ENCODE measurements around the gene CELA2B. TPM values are rescaled to one million over a fixed set of nuclear protein-coding genes. Genes with fewer than 3 reads are reported as not detected.

CELA2B gene
- total and polyA plus RNA-seq, 2 of the 8 experiments (the other 6 are each of a cell fraction or from before 2014, with no cell fraction given), result not detected

DNA sequence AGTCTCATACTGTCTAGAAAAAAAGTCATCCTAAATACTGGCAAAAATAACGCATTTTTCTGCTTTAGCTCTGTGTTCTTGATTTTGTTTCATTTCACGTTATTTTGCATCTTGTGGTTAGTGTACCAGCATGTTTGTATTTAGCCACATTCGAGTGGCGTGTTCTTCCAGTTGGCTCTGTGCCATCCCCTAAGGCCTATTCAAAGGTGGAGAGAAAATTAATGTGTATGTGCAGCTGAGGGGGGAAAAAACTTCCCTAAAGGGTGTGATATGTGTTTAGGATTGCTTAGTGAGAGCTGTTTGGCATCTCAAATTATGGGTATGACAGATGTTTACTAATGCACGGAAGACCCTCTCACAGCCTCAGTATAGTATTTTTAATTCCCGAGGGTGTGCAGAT, 62.9 kb downstream of the CELA2B start:
- no peaks in the 10 kb centered on the region for H3K79me1 ChIP-seq (ENCODE audit: low read depth, low read length)
- H2BK5ac ChIP-seq (ENCODE audit: low read depth, low read length), result no peak overlapping the region
- no peak for FAIRE-seq
- no peaks in the 10 kb centered on the region for H3K9me3 ChIP-seq (ENCODE audit: insufficient read depth in 2 of 2, low read depth in 1 of 2, low read length in 1 of 2)
- no peak overlapping the region for H3K56ac ChIP-seq (replicated peaks; ENCODE audit: insufficient read length, low read depth, low read length)
- no peak overlapping the region for H3K27ac ChIP-seq (ENCODE audit: low read depth, low read length)
- H3K79me2 ChIP-seq (ENCODE audit: control insufficient read depth in 1 of 2, insufficient read depth in 2 of 2, low read length in 2 of 2), result no peaks in the 10 kb centered on the region
- 91% methylated on average over 6 of the region's 6 CpGs; no CpG with 5 or more reads in 1 of the 2 experiments for WGBS, 2 experiments (ENCODE audit: extremely low coverage in 1 of 2, insufficient coverage in 1 of 2, insufficient read length in 1 of 2, insufficient replicate concordance in 2 of 2, low coverage in 1 of 2, low lambda C conversion rate in 2 of 2, missing lambda C conversion rate in 1 of 2)
- no peak overlapping the region for H2BK15ac ChIP-seq (ENCODE audit: low read length)
- ChIA-PET CTCF (ENCODE audit: partially characterized antibody) (no interaction called here), POLR2A (ENCODE audit: partially characterized antibody) (interaction anchor here (1.2 kb wide), 1 partner anchor 12 kb away, joined by 3 read pairs; the partner anchor contains the start of gene DNAJC16)
- H3K27me3 ChIP-seq (replicated peaks in 1 of 4; ENCODE audit: control insufficient read depth in 3 of 4, extremely low read depth in 1 of 4, insufficient read depth in 3 of 4, low read length in 3 of 4), result no peaks in the 10 kb centered on the region
- H3K18ac ChIP-seq (ENCODE audit: extremely low read depth, low read length), result no peak overlapping the region
- no peak overlapping the region for H4K91ac ChIP-seq (replicated peaks; ENCODE audit: insufficient read length, low read length)
- H4K20me1 ChIP-seq (replicated peaks in 1 of 2; ENCODE audit: control insufficient read depth in 1 of 2, insufficient read depth in 2 of 2, low read length in 2 of 2), result no peaks in the 10 kb centered on the region
- no peak overlapping the region for H4K5ac ChIP-seq (ENCODE audit: insufficient read length, low read depth, low read length)
- H2BK120ac ChIP-seq (replicated peaks; ENCODE audit: low read depth, low read length), result no peak overlapping the region
- no peak overlapping the region for H4K8ac ChIP-seq (ENCODE audit: extremely low read depth, insufficient read depth, low read length)
- H3K4me2 ChIP-seq (ENCODE audit: insufficient read depth in 1 of 2, low read depth in 2 of 2, low read length in 2 of 2), result no peak overlapping the region
- no peak overlapping the region for H3K23ac ChIP-seq (ENCODE audit: insufficient read length)
- H3K36me3 ChIP-seq (ENCODE audit: control insufficient read depth in 2 of 4, insufficient read depth in 4 of 4, low read length in 3 of 4), result peaks cover 2 to 61% (median 23%) of the 10 kb centered on the region in 4 experiments
- no peak overlapping the region for H2BK20ac ChIP-seq (ENCODE audit: low read length)
- H2AK5ac ChIP-seq (ENCODE audit: low read depth, low read length), result no peak overlapping the region
- H3K4ac ChIP-seq (replicated peaks; ENCODE audit: insufficient read length, low read depth, low read length), result no peak overlapping the region
- no peaks in the 10 kb centered on the region for H3K23me2 ChIP-seq (ENCODE audit: low read depth, low read length)
- H2BK12ac ChIP-seq (ENCODE audit: low read depth, low read length), result no peak overlapping the region
- TF ChIP-seq SP1 (IDR thresholded peaks at IDR 0.05; ENCODE audit: low read depth, low read length) (no peak), CTBP2 (IDR thresholded peaks at IDR 0.05; ENCODE audit: borderline replicate concordance, insufficient read depth, insufficient read length, low read length) (no peak), TAF1 (IDR thresholded peaks at IDR 0.05; ENCODE audit: low read depth, low read length) (no peak), POLR2A (IDR thresholded peaks at IDR 0.05; ENCODE audit: control extremely low read depth in 1 of 2, low read depth in 2 of 2, low read length in 2 of 2) (no peak), KDM5A (IDR thresholded peaks at IDR 0.05; ENCODE audit: low read length) (no peak), TCF12 (IDR thresholded peaks at IDR 0.05; ENCODE audit: low read depth, low read length) (no peak), SIN3A (conservative IDR thresholded peaks at IDR 0.05 in 1 of 2, IDR thresholded peaks at IDR 0.05 in 1 of 2; ENCODE audit: low read depth in 1 of 2, low read length in 2 of 2) (no peak), SP4 (IDR thresholded peaks at IDR 0.05; ENCODE audit: low read length) (no peak)
- TF ChIP-seq, protein P1, sequence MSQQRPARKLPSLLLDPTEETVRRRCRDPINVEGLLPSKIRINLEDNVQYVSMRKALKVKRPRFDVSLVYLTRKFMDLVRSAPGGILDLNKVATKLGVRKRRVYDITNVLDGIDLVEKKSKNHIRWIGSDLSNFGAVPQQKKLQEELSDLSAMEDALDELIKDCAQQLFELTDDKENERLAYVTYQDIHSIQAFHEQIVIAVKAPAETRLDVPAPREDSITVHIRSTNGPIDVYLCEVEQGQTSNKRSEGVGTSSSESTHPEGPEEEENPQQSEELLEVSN (IDR thresholded peaks at IDR 0.05), result no peak
- no peak overlapping the region for H2AFZ ChIP-seq (ENCODE audit: low read length)
- no peaks in the 10 kb centered on the region for H3K4me1 ChIP-seq (replicated peaks in 1 of 4; ENCODE audit: control insufficient read depth in 3 of 4, insufficient read depth in 4 of 4, low read length in 3 of 4)
- no peak overlapping the region for H3K9ac ChIP-seq (replicated peaks in 1 of 4; ENCODE audit: extremely low read depth in 1 of 4, low read depth in 3 of 4, low read length in 3 of 4)
- H3K4me3 ChIP-seq (ENCODE audit: extremely low read depth in 1 of 4, insufficient read depth in 2 of 4, low read depth in 3 of 4, low read length in 4 of 4), result no peak overlapping the region
- no peak for DNase-seq (ENCODE audit: low read depth in 1 of 2, low spot score in 2 of 2)
- H3K14ac ChIP-seq (ENCODE audit: insufficient read length), result no peak overlapping the region

Measured in H1 (cell line).